ENCODE results near the gene CAPZB.

CAPZB gene

DNA sequence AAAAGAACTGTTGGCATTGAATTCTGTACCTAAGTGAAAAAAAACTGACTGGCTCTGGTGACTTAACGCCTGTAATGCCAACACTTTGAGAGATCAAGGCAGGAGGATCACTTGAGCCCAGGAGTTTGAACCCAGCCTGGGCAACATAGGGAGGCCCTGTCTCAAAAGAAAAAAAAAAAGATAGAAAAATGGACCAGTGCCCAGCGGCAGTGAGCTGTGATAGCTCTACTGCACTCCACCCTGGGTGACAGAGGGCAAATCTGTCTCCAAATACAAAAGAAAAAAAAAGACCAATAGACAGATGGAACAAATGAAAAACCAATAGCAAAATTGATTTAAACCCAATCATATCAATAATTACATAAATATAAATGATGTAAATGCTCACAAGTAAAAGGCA is 196.1 kb downstream of the CAPZB start:
- Histone ChIP-seq H3K4me2 (ENCODE audit: low read depth, low read length, poor library complexity, severe bottlenecking) (no peak overlapping the region), H3K9me2 (replicated peaks; ENCODE audit: low read depth, low read length) (no peaks in the 10 kb centered on the region), H3K4me3 (ENCODE audit: low read length, poor library complexity, severe bottlenecking) (no peak overlapping the region), H3K27me3 (ENCODE audit: insufficient read depth, low read length, poor library complexity, severe bottlenecking) (no peaks in the 10 kb centered on the region), H3K36me3 (ENCODE audit: insufficient read depth, low read length) (no peaks in the 10 kb centered on the region), H3F3A (ENCODE audit: low read depth) (no peaks in the 10 kb centered on the region), H3K9me3 (ENCODE audit: insufficient read depth, low read depth, low read length) (peaks cover under 1% of the 10 kb centered on the region; the same call in 1 of the 2 replicates), H3K79me2 (ENCODE audit: insufficient read depth, low read length) (no peaks in the 10 kb centered on the region), H4K20me1 (ENCODE audit: insufficient read depth, low read length, poor library complexity, severe bottlenecking) (no peaks in the 10 kb centered on the region), H3K9ac (ENCODE audit: low read depth, low read length, poor library complexity, severe bottlenecking) (no peak overlapping the region), H2AFZ (ENCODE audit: low read length) (no peak overlapping the region), H3K4me1 (ENCODE audit: insufficient read depth, low read length, poor library complexity, severe bottlenecking) (no peaks in the 10 kb centered on the region)
- TF ChIP-seq, protein P1, sequence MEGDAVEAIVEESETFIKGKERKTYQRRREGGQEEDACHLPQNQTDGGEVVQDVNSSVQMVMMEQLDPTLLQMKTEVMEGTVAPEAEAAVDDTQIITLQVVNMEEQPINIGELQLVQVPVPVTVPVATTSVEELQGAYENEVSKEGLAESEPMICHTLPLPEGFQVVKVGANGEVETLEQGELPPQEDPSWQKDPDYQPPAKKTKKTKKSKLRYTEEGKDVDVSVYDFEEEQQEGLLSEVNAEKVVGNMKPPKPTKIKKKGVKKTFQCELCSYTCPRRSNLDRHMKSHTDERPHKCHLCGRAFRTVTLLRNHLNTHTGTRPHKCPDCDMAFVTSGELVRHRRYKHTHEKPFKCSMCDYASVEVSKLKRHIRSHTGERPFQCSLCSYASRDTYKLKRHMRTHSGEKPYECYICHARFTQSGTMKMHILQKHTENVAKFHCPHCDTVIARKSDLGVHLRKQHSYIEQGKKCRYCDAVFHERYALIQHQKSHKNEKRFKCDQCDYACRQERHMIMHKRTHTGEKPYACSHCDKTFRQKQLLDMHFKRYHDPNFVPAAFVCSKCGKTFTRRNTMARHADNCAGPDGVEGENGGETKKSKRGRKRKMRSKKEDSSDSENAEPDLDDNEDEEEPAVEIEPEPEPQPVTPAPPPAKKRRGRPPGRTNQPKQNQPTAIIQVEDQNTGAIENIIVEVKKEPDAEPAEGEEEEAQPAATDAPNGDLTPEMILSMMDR (conservative IDR thresholded peaks at IDR 0.05; ENCODE audit: low read length), result no peak
- TF ChIP-seq EZH2phosphoT487 (IDR thresholded peaks at IDR 0.05; ENCODE audit: borderline replicate concordance), result no peak

Data from Loucy (cell line).